ENCODE measurements around the gene MAD1L1.

Gene MAD1L1

GRCh38 chr7:1815051-1815481 is 417.7 kb downstream of the MAD1L1 start:
- Histone ChIP-seq H3K27me3 (ENCODE audit: control insufficient read depth, low read length) (no peaks in the 10 kb centered on the region), H3K4me2 (ENCODE audit: low read length) (no peak overlapping the region), H3K36me3 (ENCODE audit: control insufficient read depth, low read length) (no peaks in the 10 kb centered on the region), H3K4me3 (ENCODE audit: low read length) (no peak overlapping the region), H3K9me3 (ENCODE audit: control insufficient read depth, insufficient read depth, low read length) (no peaks in the 10 kb centered on the region), H3K27ac (ENCODE audit: low read depth, low read length) (no peak overlapping the region), H3K4me1 (ENCODE audit: control insufficient read depth, low read length) (no peaks in the 10 kb centered on the region), H3K79me2 (ENCODE audit: control insufficient read depth, low read length) (no peaks in the 10 kb centered on the region), H3F3A (ENCODE audit: control insufficient read depth, insufficient read depth) (no peaks in the 10 kb centered on the region), H3K9me2 (replicated peaks; ENCODE audit: control insufficient read depth, low read length) (no peaks in the 10 kb centered on the region), H4K20me1 (ENCODE audit: control insufficient read depth, insufficient read depth, low read depth, low read length) (peaks cover 4% of the 10 kb centered on the region; the same call in 1 of the 2 replicates)
- TF ChIP-seq CTCF (IDR thresholded peaks at IDR 0.05; ENCODE audit: low read depth, low read length, poor library complexity, severe bottlenecking), result no peak
- no peak for TF ChIP-seq EZH2phosphoT487 (IDR thresholded peaks at IDR 0.05; ENCODE audit: borderline replicate concordance, low read length)

GRCh38 chr7:1814089-1814811 is 418.5 kb downstream of the MAD1L1 start:
- H3K4me1 ChIP-seq (ENCODE audit: control insufficient read depth, low read length), result no peaks in the 10 kb centered on the region
- H3K4me3 ChIP-seq (ENCODE audit: low read length), result no peak overlapping the region
- H3K79me2 ChIP-seq (ENCODE audit: control insufficient read depth, low read length), result no peaks in the 10 kb centered on the region
- H3K9me2 ChIP-seq (replicated peaks; ENCODE audit: control insufficient read depth, low read length), result no peaks in the 10 kb centered on the region
- H3K27me3 ChIP-seq (ENCODE audit: control insufficient read depth, low read length), result no peaks in the 10 kb centered on the region
- H3K4me2 ChIP-seq (ENCODE audit: low read length), result no peak overlapping the region
- no peak overlapping the region for H3K27ac ChIP-seq (ENCODE audit: low read depth, low read length)
- no peaks in the 10 kb centered on the region for H3K36me3 ChIP-seq (ENCODE audit: control insufficient read depth, low read length)
- no peaks in the 10 kb centered on the region for H3K9me3 ChIP-seq (ENCODE audit: control insufficient read depth, insufficient read depth, low read length)
- H3F3A ChIP-seq (ENCODE audit: control insufficient read depth, insufficient read depth), result no peaks in the 10 kb centered on the region
- TF ChIP-seq EZH2phosphoT487 (IDR thresholded peaks at IDR 0.05; ENCODE audit: borderline replicate concordance, low read length) (no peak), CTCF (IDR thresholded peaks at IDR 0.05; ENCODE audit: low read depth, low read length, poor library complexity, severe bottlenecking) (no peak)
- H4K20me1 ChIP-seq (ENCODE audit: control insufficient read depth, insufficient read depth, low read depth, low read length), result no peaks in the 10 kb centered on the region

GRCh38 chr7:1813394-1814088 is 419.2 kb downstream of the MAD1L1 start:
- H3K27ac ChIP-seq (ENCODE audit: low read depth, low read length), result no peak overlapping the region
- no peaks in the 10 kb centered on the region for H4K20me1 ChIP-seq (ENCODE audit: control insufficient read depth, insufficient read depth, low read depth, low read length)
- H3F3A ChIP-seq (ENCODE audit: control insufficient read depth, insufficient read depth), result no peaks in the 10 kb centered on the region
- no peaks in the 10 kb centered on the region for H3K36me3 ChIP-seq (ENCODE audit: control insufficient read depth, low read length)
- no peak overlapping the region for H3K4me3 ChIP-seq (ENCODE audit: low read length)
- no peaks in the 10 kb centered on the region for H3K27me3 ChIP-seq (ENCODE audit: control insufficient read depth, low read length)
- H3K4me2 ChIP-seq (ENCODE audit: low read length), result no peak overlapping the region
- TF ChIP-seq CTCF (IDR thresholded peaks at IDR 0.05; ENCODE audit: low read depth, low read length, poor library complexity, severe bottlenecking) (no peak), EZH2phosphoT487 (IDR thresholded peaks at IDR 0.05; ENCODE audit: borderline replicate concordance, low read length) (no peak)
- no peaks in the 10 kb centered on the region for H3K9me3 ChIP-seq (ENCODE audit: control insufficient read depth, insufficient read depth, low read length)
- no peaks in the 10 kb centered on the region for H3K4me1 ChIP-seq (ENCODE audit: control insufficient read depth, low read length)
- no peaks in the 10 kb centered on the region for H3K9me2 ChIP-seq (replicated peaks; ENCODE audit: control insufficient read depth, low read length)
- H3K79me2 ChIP-seq (ENCODE audit: control insufficient read depth, low read length), result no peaks in the 10 kb centered on the region
